HG03520 (cell line): Measurements from ENCODE around the gene CFAP65.

Source experiments
- ATAC-seq: cut with Tn5 transposase; IDR thresholded peaks from one replicate; pipeline ENCODE4 v1.9.1; 2021; ENCODE audit warnings: mild to moderate bottlenecking, moderate library complexity; ENCODE audit not compliant: unreplicated experiment

CFAP65 gene

GRCh38 chr2:219018286-219018685, 23.0 kb downstream of the CFAP65 start:
- no peak for ATAC-seq

GRCh38 chr2:219017201-219017931, 23.9 kb downstream of the CFAP65 start:
- ATAC-seq, result no peak

- no peak for ATAC-seq
Observed at GRCh38 chr2:219016721-219017120, 24.6 kb downstream of the CFAP65 start.

GRCh38 chr2:219010873-219011272, 30.4 kb downstream of the CFAP65 start:
- no peak for ATAC-seq

GRCh38 chr2:219010162-219010756, 31.1 kb downstream of the CFAP65 start:
- no peak for ATAC-seq

- no peak for ATAC-seq
Observed at GRCh38 chr2:219009294-219009693, 32.0 kb downstream of the CFAP65 start.

GRCh38 chr2:219003979-219004378, 37.3 kb downstream of the CFAP65 start:
- ATAC-seq, result no peak

- ATAC-seq, result no peak
Observed at GRCh38 chr2:219003267-219003634, 38.1 kb downstream of the CFAP65 start.

- ATAC-seq, result no peak
Observed at GRCh38 chr2:219002395-219003266, 38.7 kb downstream of the CFAP65 start.

GRCh38 chr2:219001577-219002394, 39.5 kb downstream of the CFAP65 start:
- ATAC-seq, result no peak

GRCh38 chr2:219001100-219001576, 40.2 kb downstream of the CFAP65 start:
- ATAC-seq, result no peak

- ATAC-seq, result no peak
Observed at GRCh38 chr2:219000569-219000960, 40.8 kb downstream of the CFAP65 start.

GRCh38 chr2:218999881-219000568, 41.3 kb downstream of the CFAP65 start:
- ATAC-seq, result no peak

- no peak for ATAC-seq
Observed at GRCh38 chr2:218999021-218999880, 42.1 kb downstream of the CFAP65 start.

GRCh38 chr2:218998414-218999002, 42.8 kb downstream of the CFAP65 start:
- ATAC-seq, result no peak

- no peak for ATAC-seq
Observed at GRCh38 chr2:218997731-218998130, 43.6 kb downstream of the CFAP65 start.

GRCh38 chr2:218996937-218997336, 44.4 kb downstream of the CFAP65 start:
- ATAC-seq, result no peak

- ATAC-seq, result no peak
Observed at GRCh38 chr2:218995972-218996711, 45.2 kb downstream of the CFAP65 start.
